ENCODE results near the gene ALDH1A2.

ALDH1A2 gene

DNA sequence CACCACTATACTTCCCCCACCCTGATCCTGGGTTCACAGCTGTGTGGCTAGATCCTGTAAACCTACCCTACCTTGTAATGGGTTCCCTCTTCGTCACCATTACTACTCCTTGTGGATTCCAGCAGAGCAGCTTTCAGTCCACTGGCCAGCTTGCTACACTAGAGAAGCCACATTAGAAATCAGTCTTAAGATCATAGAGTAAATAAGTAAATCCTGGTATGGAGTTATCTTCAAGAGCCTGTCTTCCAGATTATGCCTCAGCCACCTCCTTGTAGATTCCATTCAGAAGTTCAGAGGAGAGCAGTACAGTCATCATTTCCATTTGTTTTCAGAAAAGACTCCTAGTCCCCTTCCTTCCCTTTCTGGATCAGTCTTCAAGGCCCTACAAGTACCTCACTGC, 123.7 kb downstream of the ALDH1A2 start:
- DNase-seq (ENCODE audit: insufficient read length, low spot score): no peak
- no peak for TF ChIP-seq PAX5 (IDR thresholded peaks at IDR 0.05; ENCODE audit: insufficient read depth, low read length, severe bottlenecking)
- TF ChIP-seq POLR2A (IDR thresholded peaks at IDR 0.05; ENCODE audit: low read depth, low read length): no peak
- no peak for TF ChIP-seq POU2F2 (IDR thresholded peaks at IDR 0.05; ENCODE audit: low read depth, low read length)
- TF ChIP-seq SPI1 (IDR thresholded peaks at IDR 0.05; ENCODE audit: low read depth, low read length): no peak
- no peak for TF ChIP-seq TAF1 (IDR thresholded peaks at IDR 0.05; ENCODE audit: low read depth, low read length)
- TF ChIP-seq POLR2AphosphoS5 (IDR thresholded peaks at IDR 0.05; ENCODE audit: low read depth, low read length): no peak
- FAIRE-seq: no peak

DNA sequence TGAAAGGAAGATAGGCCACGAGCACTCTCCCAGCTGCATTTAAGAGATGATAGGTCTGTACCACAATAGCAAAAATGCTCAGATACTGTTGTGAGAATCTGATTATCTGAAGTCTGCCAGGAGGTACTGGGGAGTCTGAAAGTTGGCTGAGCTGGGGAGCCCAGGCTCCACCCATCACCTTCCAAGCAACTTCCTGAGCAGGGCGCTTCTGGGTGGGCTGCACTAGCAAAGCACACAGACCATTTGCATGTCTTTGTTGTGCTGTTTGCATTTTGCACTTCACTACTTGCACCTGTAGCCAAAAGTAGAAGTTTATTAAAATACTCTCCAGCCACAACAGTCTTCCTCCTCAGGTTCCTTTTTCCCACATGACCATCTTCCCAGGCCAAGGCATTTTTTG, 133.2 kb downstream of the ALDH1A2 start:
- no peak for FAIRE-seq

DNA sequence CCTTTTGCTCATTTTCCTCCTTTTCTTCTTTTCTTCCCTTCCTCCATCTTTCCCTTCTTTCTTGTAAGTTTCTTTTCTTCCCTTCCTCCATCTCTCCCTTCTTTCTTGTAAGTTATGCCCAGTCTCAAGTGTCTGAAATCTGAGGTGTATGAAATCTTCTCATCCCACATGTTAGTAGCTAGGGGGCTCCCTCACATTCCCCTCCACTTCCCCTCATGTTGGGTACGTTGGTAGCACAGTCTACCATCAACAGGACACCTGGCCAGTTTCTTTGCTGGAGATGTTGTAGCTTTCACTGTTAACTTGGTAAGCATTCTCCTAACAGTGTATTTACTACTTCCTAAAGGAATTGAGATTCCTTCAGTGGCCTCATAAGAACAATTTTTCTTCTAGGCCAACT, 133.9 kb downstream of the ALDH1A2 start:
- TF ChIP-seq TAF1 (IDR thresholded peaks at IDR 0.05; ENCODE audit: low read depth, low read length) (no peak), SPI1 (IDR thresholded peaks at IDR 0.05; ENCODE audit: low read depth, low read length) (no peak), POU2F2 (IDR thresholded peaks at IDR 0.05; ENCODE audit: low read depth, low read length) (no peak), POLR2AphosphoS5 (IDR thresholded peaks at IDR 0.05; ENCODE audit: low read depth, low read length) (no peak), POLR2A (IDR thresholded peaks at IDR 0.05; ENCODE audit: low read depth, low read length) (no peak), PAX5 (IDR thresholded peaks at IDR 0.05; ENCODE audit: insufficient read depth, low read length, severe bottlenecking) (no peak)
- no peak for FAIRE-seq
- no peak for DNase-seq (ENCODE audit: insufficient read length, low spot score)

More for the DNA sequence above, 133.2 kb downstream of the ALDH1A2 start:
- no peak for DNase-seq (ENCODE audit: insufficient read length, low spot score)
- TF ChIP-seq POLR2A (IDR thresholded peaks at IDR 0.05; ENCODE audit: low read depth, low read length) (no peak), POLR2AphosphoS5 (IDR thresholded peaks at IDR 0.05; ENCODE audit: low read depth, low read length) (no peak)

DNA sequence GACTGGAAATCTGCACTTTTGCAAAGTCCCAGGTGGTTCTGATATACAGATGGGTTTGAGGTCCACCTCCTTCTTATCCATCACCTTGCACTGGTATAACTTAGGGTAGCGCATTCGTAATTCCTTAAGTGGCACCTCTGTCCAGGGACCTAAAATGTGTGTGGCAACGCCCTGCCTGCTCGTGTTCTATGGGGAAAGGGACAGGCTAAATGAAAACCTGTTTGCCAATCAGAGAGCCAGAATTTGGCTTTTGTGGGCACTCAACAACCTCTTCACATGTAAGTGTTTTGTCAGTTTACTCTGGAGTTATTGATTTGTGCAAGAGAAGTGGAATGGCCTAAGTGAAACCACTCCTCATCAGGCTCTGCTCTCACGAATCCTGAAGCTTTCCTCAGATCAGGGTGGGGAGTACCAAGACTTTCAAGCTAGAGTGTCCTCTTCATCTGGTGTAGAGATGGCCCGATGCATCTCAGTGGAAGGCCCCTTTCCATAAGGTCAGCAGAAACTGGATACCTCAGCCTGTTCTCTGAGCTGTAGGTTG, 138.3 kb downstream of the ALDH1A2 start:
- DNase-seq (ENCODE audit: insufficient read length, low spot score): no peak
- TF ChIP-seq POU2F2 (IDR thresholded peaks at IDR 0.05; ENCODE audit: low read depth, low read length) (no peak), SPI1 (IDR thresholded peaks at IDR 0.05; ENCODE audit: low read depth, low read length) (no peak), TAF1 (IDR thresholded peaks at IDR 0.05; ENCODE audit: low read depth, low read length) (no peak), PAX5 (IDR thresholded peaks at IDR 0.05; ENCODE audit: insufficient read depth, low read length, severe bottlenecking) (no peak), POLR2A (IDR thresholded peaks at IDR 0.05; ENCODE audit: low read depth, low read length) (no peak), POLR2AphosphoS5 (IDR thresholded peaks at IDR 0.05; ENCODE audit: low read depth, low read length) (no peak)
- no peak for FAIRE-seq

DNA sequence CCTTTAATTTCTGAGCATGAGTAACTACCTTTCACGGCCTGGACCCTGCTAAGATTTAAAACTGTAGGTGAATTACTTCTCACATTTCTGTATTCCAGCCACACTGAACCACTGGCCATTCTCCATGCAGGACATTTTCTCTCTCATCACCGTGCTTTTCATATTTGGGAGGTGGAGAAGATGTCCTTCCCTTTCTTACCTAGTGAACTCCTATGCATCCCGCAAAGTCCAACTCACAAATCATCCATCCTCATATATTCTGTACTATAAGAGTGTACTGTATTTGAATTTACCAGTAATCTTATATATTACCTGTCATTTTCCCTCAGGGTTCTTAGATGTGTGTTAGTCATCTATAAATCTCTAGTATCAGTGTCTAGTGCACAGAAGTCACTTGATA, 139.9 kb downstream of the ALDH1A2 start:
- DNase-seq (ENCODE audit: insufficient read length, low spot score): no peak
- FAIRE-seq: no peak
- TF ChIP-seq TAF1 (IDR thresholded peaks at IDR 0.05; ENCODE audit: low read depth, low read length) (no peak), PAX5 (IDR thresholded peaks at IDR 0.05; ENCODE audit: insufficient read depth, low read length, severe bottlenecking) (no peak), SPI1 (IDR thresholded peaks at IDR 0.05; ENCODE audit: low read depth, low read length) (no peak), POLR2AphosphoS5 (IDR thresholded peaks at IDR 0.05; ENCODE audit: low read depth, low read length) (no peak), POU2F2 (IDR thresholded peaks at IDR 0.05; ENCODE audit: low read depth, low read length) (no peak), POLR2A (IDR thresholded peaks at IDR 0.05; ENCODE audit: low read depth, low read length) (no peak)

DNA sequence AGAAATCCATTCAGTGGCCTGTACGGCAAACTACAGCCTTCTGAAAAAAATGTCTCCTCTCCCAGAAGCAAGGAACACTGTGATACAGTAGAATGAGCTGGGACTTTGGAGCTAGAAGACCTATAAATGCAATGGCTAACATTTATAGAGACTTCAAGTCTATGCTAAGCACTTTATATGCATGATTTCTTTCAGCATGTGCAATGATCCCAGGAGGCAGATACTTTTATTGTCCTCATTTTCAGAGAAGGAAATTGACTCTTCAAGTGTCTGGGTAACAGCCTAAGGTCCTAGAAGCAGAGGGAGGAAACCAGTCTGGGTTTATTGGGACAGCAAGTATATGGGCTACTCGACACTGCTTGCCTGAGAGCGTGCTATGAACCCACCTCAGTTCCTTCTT, 140.9 kb downstream of the ALDH1A2 start:
- DNase-seq (ENCODE audit: insufficient read length, low spot score) (no peak), FAIRE-seq (no peak)
- TF ChIP-seq POLR2AphosphoS5 (IDR thresholded peaks at IDR 0.05; ENCODE audit: low read depth, low read length) (no peak), POU2F2 (IDR thresholded peaks at IDR 0.05; ENCODE audit: low read depth, low read length) (no peak), TAF1 (IDR thresholded peaks at IDR 0.05; ENCODE audit: low read depth, low read length) (no peak), POLR2A (IDR thresholded peaks at IDR 0.05; ENCODE audit: low read depth, low read length) (no peak), PAX5 (IDR thresholded peaks at IDR 0.05; ENCODE audit: insufficient read depth, low read length, severe bottlenecking) (no peak), SPI1 (IDR thresholded peaks at IDR 0.05; ENCODE audit: low read depth, low read length) (no peak)

DNA sequence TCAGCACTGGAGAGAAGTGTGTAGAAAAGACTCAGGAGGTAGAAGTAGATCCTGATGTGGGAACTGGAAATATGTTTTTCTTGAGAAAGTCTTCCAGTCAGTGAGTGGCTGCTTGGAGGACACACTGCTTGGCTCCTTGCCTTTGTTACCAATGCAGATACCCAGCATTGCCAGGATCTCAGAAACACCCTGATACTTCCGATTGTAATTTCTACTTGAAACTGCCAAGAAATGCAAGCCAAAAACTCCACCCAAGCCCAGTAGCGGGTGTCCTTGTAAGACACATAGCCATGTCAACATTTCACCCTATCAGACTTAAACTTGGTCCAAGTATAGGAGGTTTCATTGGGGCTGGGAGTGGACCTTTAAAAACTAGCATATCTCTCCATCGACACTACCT, 141.8 kb downstream of the ALDH1A2 start:
- FAIRE-seq: no peak
- no peak for TF ChIP-seq TAF1 (IDR thresholded peaks at IDR 0.05; ENCODE audit: low read depth, low read length)
- no peak for TF ChIP-seq POU2F2 (IDR thresholded peaks at IDR 0.05; ENCODE audit: low read depth, low read length)
- TF ChIP-seq POLR2AphosphoS5 (IDR thresholded peaks at IDR 0.05; ENCODE audit: low read depth, low read length): no peak
- no peak for TF ChIP-seq PAX5 (IDR thresholded peaks at IDR 0.05; ENCODE audit: insufficient read depth, low read length, severe bottlenecking)
- no peak for TF ChIP-seq SPI1 (IDR thresholded peaks at IDR 0.05; ENCODE audit: low read depth, low read length)
- no peak for TF ChIP-seq POLR2A (IDR thresholded peaks at IDR 0.05; ENCODE audit: low read depth, low read length)
- no peak for DNase-seq (ENCODE audit: insufficient read length, low spot score)

DNA sequence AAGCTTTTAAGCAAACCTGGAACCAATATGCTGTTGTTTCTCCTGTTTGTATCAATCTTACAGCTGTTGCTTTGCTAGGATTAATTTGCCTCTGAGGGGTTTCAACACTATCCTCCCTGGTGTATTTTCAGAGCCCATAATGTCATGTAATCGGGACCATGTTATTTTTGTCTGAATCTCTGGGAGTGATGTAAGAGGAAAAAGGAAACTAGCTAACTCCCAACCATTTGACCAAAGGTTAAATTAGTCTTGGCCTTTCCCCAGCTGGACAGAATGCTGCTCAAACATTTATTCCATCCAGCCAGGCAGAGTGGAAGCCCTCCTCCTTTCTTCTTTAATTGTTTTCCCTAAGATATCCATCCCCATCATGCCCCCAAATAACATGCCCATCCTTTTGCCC, 142.2 kb downstream of the ALDH1A2 start:
- DNase-seq (ENCODE audit: insufficient read length, low spot score) (no peak), FAIRE-seq (no peak)

DNA sequence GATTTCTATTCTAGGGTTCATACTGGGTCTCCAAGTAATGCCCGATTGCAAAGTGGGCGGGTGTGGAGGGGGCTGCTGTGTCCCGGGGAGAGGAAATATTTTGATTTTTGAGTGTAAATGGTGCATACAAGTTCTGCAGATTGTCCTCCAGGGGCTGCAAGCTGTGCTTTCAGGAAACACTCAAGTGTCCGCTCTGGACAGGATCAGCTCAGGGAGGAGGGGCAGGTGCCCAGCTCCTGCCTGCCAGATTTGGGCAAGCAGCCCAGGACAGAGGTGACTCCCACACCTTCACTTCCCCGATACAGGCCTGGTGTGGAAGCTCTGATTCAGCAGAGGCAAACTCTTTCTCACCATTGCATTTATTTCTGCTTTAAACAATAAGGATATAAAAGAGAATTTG, 142.7 kb downstream of the ALDH1A2 start:
- DNase-seq (ENCODE audit: insufficient read length, low spot score): no peak
- no peak for FAIRE-seq
- no peak for TF ChIP-seq SPI1 (IDR thresholded peaks at IDR 0.05; ENCODE audit: low read depth, low read length)
- no peak for TF ChIP-seq PAX5 (IDR thresholded peaks at IDR 0.05; ENCODE audit: insufficient read depth, low read length, severe bottlenecking)
- TF ChIP-seq POU2F2 (IDR thresholded peaks at IDR 0.05; ENCODE audit: low read depth, low read length): no peak
- TF ChIP-seq POLR2A (IDR thresholded peaks at IDR 0.05; ENCODE audit: low read depth, low read length): no peak
- TF ChIP-seq TAF1 (IDR thresholded peaks at IDR 0.05; ENCODE audit: low read depth, low read length): no peak
- no peak for TF ChIP-seq POLR2AphosphoS5 (IDR thresholded peaks at IDR 0.05; ENCODE audit: low read depth, low read length)

More for the DNA sequence above, 142.2 kb downstream of the ALDH1A2 start:
- TF ChIP-seq TAF1 (IDR thresholded peaks at IDR 0.05; ENCODE audit: low read depth, low read length): no peak
- TF ChIP-seq PAX5 (IDR thresholded peaks at IDR 0.05; ENCODE audit: insufficient read depth, low read length, severe bottlenecking): no peak
- no peak for TF ChIP-seq POLR2A (IDR thresholded peaks at IDR 0.05; ENCODE audit: low read depth, low read length)
- no peak for TF ChIP-seq POLR2AphosphoS5 (IDR thresholded peaks at IDR 0.05; ENCODE audit: low read depth, low read length)
- no peak for TF ChIP-seq POU2F2 (IDR thresholded peaks at IDR 0.05; ENCODE audit: low read depth, low read length)
- no peak for TF ChIP-seq SPI1 (IDR thresholded peaks at IDR 0.05; ENCODE audit: low read depth, low read length)

DNA sequence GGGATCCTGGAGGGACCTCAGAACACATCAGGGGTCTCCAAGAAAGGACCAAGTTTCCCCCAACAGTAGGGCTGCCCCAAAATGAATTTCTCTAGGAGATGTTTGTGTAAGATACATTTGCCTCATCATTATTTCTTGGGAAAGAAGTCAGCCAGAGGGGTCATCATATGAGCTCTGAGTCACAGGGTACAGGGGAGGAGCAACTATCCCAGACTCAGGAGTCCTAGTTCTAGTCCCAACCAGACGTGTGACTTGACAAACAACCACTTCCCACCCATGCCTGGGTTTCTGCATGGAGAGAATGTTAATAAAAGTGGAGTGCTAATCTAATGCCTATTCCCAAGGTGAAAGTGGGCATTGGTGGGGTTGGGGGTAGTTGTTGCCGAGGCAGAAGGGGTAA, 144.1 kb downstream of the ALDH1A2 start:
- DNase-seq (ENCODE audit: insufficient read length, low spot score) (no peak), FAIRE-seq (no peak)
- no peak for TF ChIP-seq SPI1 (IDR thresholded peaks at IDR 0.05; ENCODE audit: low read depth, low read length)
- TF ChIP-seq POLR2AphosphoS5 (IDR thresholded peaks at IDR 0.05; ENCODE audit: low read depth, low read length): no peak
- no peak for TF ChIP-seq PAX5 (IDR thresholded peaks at IDR 0.05; ENCODE audit: insufficient read depth, low read length, severe bottlenecking)
- TF ChIP-seq POU2F2 (IDR thresholded peaks at IDR 0.05; ENCODE audit: low read depth, low read length): no peak
- TF ChIP-seq TAF1 (IDR thresholded peaks at IDR 0.05; ENCODE audit: low read depth, low read length): no peak
- TF ChIP-seq POLR2A (IDR thresholded peaks at IDR 0.05; ENCODE audit: low read depth, low read length): no peak

Measured in GM12891 (cell line).